ENCODE results near the gene MYLK. TPM values are rescaled to one million over a fixed set of nuclear protein-coding genes. Genes with fewer than 3 reads are reported as not detected.

Gene MYLK
- polyA plus RNA-seq, 3 donors = 0.35 to 1.3 (median 0.51) TPM

DNA sequence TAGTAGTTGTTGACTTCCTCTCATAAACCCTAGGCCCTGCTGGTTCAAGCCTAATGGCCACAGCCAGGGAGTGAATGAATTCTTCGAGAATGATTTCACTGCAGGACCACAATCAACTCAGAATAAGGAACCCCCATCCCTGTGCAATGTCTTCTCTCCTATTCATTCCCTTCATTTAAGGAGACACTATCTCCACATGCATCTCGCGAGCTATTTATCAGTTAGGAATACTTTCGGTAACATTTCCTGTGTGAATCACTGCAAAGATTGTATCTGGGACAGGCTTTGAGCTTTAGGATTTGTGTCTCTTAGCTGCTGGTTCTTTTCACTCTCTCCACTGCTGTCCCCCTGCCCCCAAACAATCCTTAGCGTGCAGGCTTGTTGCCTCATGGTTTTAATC lies 94.4 kb downstream of the MYLK start:
- Histone ChIP-seq H2AFZ (ENCODE audit: insufficient read depth, low read depth, low read length, poor library complexity, severe bottlenecking) (no peak overlapping the region), H4K20me1 (ENCODE audit: insufficient read depth, low read length) (no peaks in the 10 kb centered on the region), H3K27ac (ENCODE audit: low read depth in 1 of 2, low read length in 2 of 2) (no peak overlapping the region), H3K27me3 (ENCODE audit: control insufficient read depth in 2 of 2, insufficient read depth in 2 of 2, low read length in 2 of 2) (no peaks in the 10 kb centered on the region), H3K4me3 (replicated peaks in 1 of 3; ENCODE audit: low read depth in 2 of 3, low read length in 3 of 3) (no peak overlapping the region), H3K4me2 (replicated peaks; ENCODE audit: extremely low read depth, low read length, poor library complexity, severe bottlenecking) (no peak overlapping the region), H3K9ac (ENCODE audit: insufficient read depth, low read length, poor library complexity, severe bottlenecking) (no peak overlapping the region), H3K4me1 (ENCODE audit: control insufficient read depth in 1 of 2, insufficient read depth in 2 of 2, low read length in 2 of 2) (no peaks in the 10 kb centered on the region), H3K79me2 (ENCODE audit: insufficient read depth, low read length) (no peaks in the 10 kb centered on the region), H3K9me3 (replicated peaks in 1 of 2; ENCODE audit: control insufficient read depth in 1 of 2, insufficient read depth in 1 of 2, low read length in 2 of 2) (no peaks in the 10 kb centered on the region), H3K36me3 (replicated peaks in 1 of 2; ENCODE audit: control insufficient read depth in 1 of 2, insufficient read depth in 2 of 2, low read length in 2 of 2) (no peaks in the 10 kb centered on the region)
- Mint-ChIP-seq H3K27ac (no peak overlapping the region), H3K4me3 (no peak overlapping the region), H3K9me3 (no peaks in the 10 kb centered on the region), H3K36me3 (no peaks in the 10 kb centered on the region), H3K27me3 (ENCODE audit: low read depth in 3 of 3) (peaks cover 0 to 6% (median 1%) of the 10 kb centered on the region in 3 donors), H3K4me1 (no peaks in the 10 kb centered on the region)
- intact Hi-C loops (cut with micrococcal nuclease) = no loop called here
- 90% methylated on average over 2 of the region's 5 CpGs for WGBS (ENCODE audit: insufficient coverage)
- DNase-seq = no peak
- TF ChIP-seq, protein P1, sequence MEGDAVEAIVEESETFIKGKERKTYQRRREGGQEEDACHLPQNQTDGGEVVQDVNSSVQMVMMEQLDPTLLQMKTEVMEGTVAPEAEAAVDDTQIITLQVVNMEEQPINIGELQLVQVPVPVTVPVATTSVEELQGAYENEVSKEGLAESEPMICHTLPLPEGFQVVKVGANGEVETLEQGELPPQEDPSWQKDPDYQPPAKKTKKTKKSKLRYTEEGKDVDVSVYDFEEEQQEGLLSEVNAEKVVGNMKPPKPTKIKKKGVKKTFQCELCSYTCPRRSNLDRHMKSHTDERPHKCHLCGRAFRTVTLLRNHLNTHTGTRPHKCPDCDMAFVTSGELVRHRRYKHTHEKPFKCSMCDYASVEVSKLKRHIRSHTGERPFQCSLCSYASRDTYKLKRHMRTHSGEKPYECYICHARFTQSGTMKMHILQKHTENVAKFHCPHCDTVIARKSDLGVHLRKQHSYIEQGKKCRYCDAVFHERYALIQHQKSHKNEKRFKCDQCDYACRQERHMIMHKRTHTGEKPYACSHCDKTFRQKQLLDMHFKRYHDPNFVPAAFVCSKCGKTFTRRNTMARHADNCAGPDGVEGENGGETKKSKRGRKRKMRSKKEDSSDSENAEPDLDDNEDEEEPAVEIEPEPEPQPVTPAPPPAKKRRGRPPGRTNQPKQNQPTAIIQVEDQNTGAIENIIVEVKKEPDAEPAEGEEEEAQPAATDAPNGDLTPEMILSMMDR (IDR thresholded peaks at IDR 0.05) = no peak

DNA sequence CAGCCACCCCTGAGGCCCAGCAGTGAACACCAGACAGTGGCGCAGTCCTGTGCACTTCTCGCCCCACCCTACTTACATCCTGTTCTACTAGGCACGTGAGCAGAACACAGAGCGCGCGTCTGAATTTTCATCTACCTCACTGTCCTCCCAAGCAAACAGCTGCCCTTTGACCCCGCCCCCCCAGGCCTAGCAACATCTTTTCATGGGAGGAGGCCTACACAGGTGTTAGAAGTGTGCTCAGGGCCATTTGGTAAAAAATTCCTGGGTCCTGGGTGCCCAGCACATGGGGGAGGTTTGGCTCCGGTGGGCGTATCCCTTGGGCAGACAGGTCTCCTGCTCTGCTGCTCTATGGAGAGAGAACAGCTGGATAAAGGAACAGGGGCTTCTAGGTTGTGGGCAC lies 95.0 kb downstream of the MYLK start:
- Histone ChIP-seq H4K20me1 (ENCODE audit: insufficient read depth, low read length) (no peaks in the 10 kb centered on the region), H3K27me3 (ENCODE audit: control insufficient read depth in 2 of 2, insufficient read depth in 2 of 2, low read length in 2 of 2) (no peaks in the 10 kb centered on the region), H3K4me1 (ENCODE audit: control insufficient read depth in 1 of 2, insufficient read depth in 2 of 2, low read length in 2 of 2) (no peaks in the 10 kb centered on the region), H3K9me3 (replicated peaks in 1 of 2; ENCODE audit: control insufficient read depth in 1 of 2, insufficient read depth in 1 of 2, low read length in 2 of 2) (no peaks in the 10 kb centered on the region), H3K79me2 (ENCODE audit: insufficient read depth, low read length) (no peaks in the 10 kb centered on the region), H3K27ac (ENCODE audit: low read depth in 1 of 2, low read length in 2 of 2) (no peak overlapping the region), H3K4me3 (replicated peaks in 1 of 3; ENCODE audit: low read depth in 2 of 3, low read length in 3 of 3) (no peak overlapping the region), H3K36me3 (replicated peaks in 1 of 2; ENCODE audit: control insufficient read depth in 1 of 2, insufficient read depth in 2 of 2, low read length in 2 of 2) (no peaks in the 10 kb centered on the region), H3K9ac (ENCODE audit: insufficient read depth, low read length, poor library complexity, severe bottlenecking) (no peak overlapping the region), H3K4me2 (replicated peaks; ENCODE audit: extremely low read depth, low read length, poor library complexity, severe bottlenecking) (no peak overlapping the region), H2AFZ (ENCODE audit: insufficient read depth, low read depth, low read length, poor library complexity, severe bottlenecking) (no peak overlapping the region)
- H3K36me3 Mint-ChIP-seq = no peaks in the 10 kb centered on the region
- H3K4me3 Mint-ChIP-seq = no peak overlapping the region
- no peak for DNase-seq
- peaks cover 0 to 6% (median 1%) of the 10 kb centered on the region in 3 donors for H3K27me3 Mint-ChIP-seq (ENCODE audit: low read depth in 3 of 3)
- TF ChIP-seq, protein P1 (IDR thresholded peaks at IDR 0.05) = no peak
- no peaks in the 10 kb centered on the region for H3K9me3 Mint-ChIP-seq
- H3K27ac Mint-ChIP-seq = no peak overlapping the region
- intact Hi-C loops (cut with micrococcal nuclease) = no loop called here
- no peaks in the 10 kb centered on the region for H3K4me1 Mint-ChIP-seq
- 100% methylated on average over 5 of the region's 9 CpGs for WGBS (ENCODE audit: insufficient coverage)

Measured in CD14-positive monocyte (primary cell).